BLaER1 treated with 17β-estradiol and CSF1 and Interleukin-3, amounts not matched to agents 10 nM and 100 nM (cell line): ENCODE data around the gene SLC35F3.

Experiments used
- H3K27ac ChIP-seq, 11 experiments: shearing (Covaris generic); formaldehyde crosslinking; 2 replicates each; pipeline ENCODE4 v1.8.1; 2022
- H3K27me3 ChIP-seq, 11 experiments: shearing (Covaris generic); formaldehyde crosslinking; 2 replicates each; pipeline ENCODE4 v1.8.1; 2022
- H3K36me3 ChIP-seq, 11 experiments: shearing (Covaris generic); formaldehyde crosslinking; 2 replicates each; pipeline ENCODE4 v1.8.1; 2022
- H3K4me1 ChIP-seq, 10 experiments: shearing (Covaris generic); formaldehyde crosslinking; 2 replicates each; pipeline ENCODE4 v1.8.1; 2022
- H3K4me2 ChIP-seq, 11 experiments: shearing (Covaris generic); formaldehyde crosslinking; 2 replicates each; pipeline ENCODE4 v1.8.1; 2022
- H3K4me3 ChIP-seq, 10 experiments: shearing (Covaris generic); formaldehyde crosslinking; 2 replicates each; pipeline ENCODE4 v1.8.1; 2022
- H3K9ac ChIP-seq, 11 experiments: shearing (Covaris generic); formaldehyde crosslinking; 2 replicates each; pipeline ENCODE4 v1.8.1; 2022
- H3K9me3 ChIP-seq, 11 experiments: shearing (Covaris generic); formaldehyde crosslinking; replicated peaks in 1 of 11; 2 replicates each; pipeline ENCODE4 v1.8.1; 2022
- H4K20me1 ChIP-seq, 11 experiments: shearing (Covaris generic); formaldehyde crosslinking; 2 replicates each; pipeline ENCODE4 v1.8.1; 2022
- Cebpa-rat ChIP-seq, 11 experiments: shearing (Covaris generic); IDR thresholded peaks; 2 replicates each; pipeline ENCODE4 v1.8.1; 2022

SLC35F3 gene

DNA sequence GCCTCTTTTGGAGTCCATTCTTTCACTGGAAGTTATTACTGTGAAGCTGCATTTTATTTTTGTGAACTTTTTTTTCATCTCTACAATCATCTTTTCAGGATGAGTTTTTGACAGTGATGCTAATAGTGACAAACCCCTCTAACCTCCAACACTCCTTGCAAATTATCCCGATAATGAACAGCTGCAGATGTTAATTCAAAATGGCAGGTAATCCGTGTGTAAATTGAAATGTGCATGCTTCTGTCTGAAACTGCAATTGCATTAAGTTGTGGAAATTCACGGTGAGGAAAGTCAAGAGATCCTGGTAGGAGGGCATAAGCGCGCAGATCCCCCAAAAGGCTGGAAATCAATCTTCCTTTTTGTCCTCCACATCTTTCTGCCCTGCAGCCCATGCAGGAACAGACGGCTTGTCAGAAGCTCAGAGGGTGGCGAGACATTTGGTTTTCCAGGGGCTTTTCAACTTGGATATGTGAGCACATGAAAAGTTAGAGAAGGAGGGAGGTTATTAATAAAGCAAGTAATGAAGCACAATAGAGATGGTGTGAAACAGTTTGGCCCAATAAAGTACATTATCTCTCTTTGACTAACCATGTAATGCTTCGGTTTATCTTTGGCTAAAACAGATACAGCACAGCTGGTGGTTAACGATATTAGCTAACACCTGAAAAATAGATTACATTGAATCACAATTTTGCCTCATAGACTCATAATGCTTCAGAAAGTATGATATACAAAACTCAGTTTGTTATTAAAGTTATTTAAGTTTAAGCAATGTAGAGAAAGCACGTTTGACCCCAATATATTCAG, 325.3 kb downstream of the SLC35F3 start:
- H3K9ac ChIP-seq = peak overlapping the region in 2 of 11 experiments; percentile 29 to 52; a peak in 1 of 22 replicates
- H4K20me1 ChIP-seq = no peaks in the 10 kb centered on the region

DNA sequence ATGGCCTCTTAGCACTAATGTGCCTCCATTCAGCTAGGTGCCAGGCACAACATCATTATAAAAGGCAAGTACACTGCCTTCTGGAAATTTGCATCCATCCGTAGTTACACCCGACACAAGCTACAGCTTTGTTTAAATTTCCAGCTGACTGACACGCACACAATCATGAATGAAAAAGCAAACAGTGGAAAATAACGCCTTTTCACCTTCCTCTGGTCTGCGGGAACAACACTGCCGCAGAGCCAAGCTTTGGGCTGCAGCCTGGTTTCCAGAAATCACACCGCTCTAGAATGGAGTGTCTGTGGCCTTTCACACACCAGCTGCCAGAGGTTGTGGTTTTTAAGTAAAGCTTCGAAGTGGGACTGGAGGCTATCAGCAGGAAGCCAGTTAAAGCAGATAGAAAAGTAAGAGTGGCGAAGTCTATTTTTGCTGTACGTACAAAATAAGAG, 326.0 kb downstream of the SLC35F3 start:
- no peak for TF ChIP-seq Cebpa-rat (IDR thresholded peaks at IDR 0.05)
- Histone ChIP-seq H3K27me3 (no peaks in the 10 kb centered on the region), H3K4me1 (peaks cover 10 to 25% (median 19%) of the 10 kb centered on the region in 10 experiments; a peak in 19 of 20 replicates), H3K4me3 (no peak overlapping the region), H3K27ac (peak overlapping the region in 2 of 11 experiments; percentile 16 to 29; a peak in 2 of 22 replicates), H3K9me3 (peaks cover 0 to 10% (median 0%) of the 10 kb centered on the region in 11 experiments; a peak in 3 of 22 replicates), H4K20me1 (no peaks in the 10 kb centered on the region; a peak in 1 of 22 replicates), H3K9ac (peak overlapping the region in 3 of 11 experiments; percentile 29 to 52 (median 38); a peak in 4 of 22 replicates), H3K4me2 (peak overlapping the region; percentile 31 to 83 (median 62)), H3K36me3 (no peaks in the 10 kb centered on the region)

More for the DNA sequence above, 325.3 kb downstream of the SLC35F3 start:
- Histone ChIP-seq H3K4me1 (peaks cover 10 to 21% (median 19%) of the 10 kb centered on the region in 10 experiments; a peak in 19 of 20 replicates), H3K4me3 (no peak overlapping the region), H3K4me2 (peak overlapping the region; percentile 31 to 83 (median 62); a peak in 20 of 22 replicates), H3K27me3 (no peaks in the 10 kb centered on the region), H3K27ac (no peak overlapping the region), H3K36me3 (no peaks in the 10 kb centered on the region), H3K9me3 (peaks cover 0 to 10% (median 0%) of the 10 kb centered on the region in 11 experiments; a peak in 3 of 22 replicates)
- TF ChIP-seq Cebpa-rat (IDR thresholded peaks at IDR 0.05) = no peak

DNA sequence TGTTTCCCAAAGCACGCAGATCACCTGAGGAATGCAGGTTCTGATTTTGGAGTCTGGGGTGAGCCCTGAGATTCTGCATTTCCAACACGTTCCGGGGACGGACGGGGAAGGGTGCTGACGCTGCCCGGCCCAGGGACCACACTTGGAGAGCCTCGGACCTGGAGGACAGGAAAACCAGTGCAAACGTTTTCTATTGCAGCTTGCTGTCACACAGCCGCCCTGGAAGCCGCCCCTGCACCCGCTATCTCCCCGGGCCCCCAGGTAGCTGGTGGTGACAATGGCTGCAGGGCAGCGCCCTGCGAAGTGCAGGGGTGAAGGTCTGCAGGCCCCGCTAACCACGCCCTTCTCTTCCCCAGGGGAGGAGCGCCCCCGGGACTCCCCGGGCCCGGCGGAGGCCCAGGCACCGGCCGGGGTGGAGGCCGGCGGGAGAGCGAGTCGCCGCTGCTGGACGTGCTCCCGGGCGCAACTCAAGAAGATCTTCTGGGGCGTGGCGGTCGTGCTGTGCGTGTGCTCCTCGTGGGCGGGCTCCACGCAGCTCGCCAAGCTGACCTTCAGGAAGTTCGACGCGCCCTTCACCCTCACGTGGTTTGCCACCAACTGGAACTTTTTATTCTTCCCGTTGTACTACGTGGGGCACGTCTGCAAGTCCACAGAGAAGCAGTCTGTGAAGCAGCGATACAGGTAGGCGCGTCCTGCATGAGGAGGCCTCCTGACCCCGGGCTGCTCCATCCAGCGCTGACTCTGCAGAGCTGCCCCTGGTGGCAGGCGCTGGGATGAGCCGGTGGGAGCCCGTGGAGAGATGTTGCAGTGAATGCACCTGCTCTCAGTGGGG, 326.8 kb downstream of the SLC35F3 start:
- peaks cover 0 to 10% (median 0%) of the 10 kb centered on the region in 11 experiments; a peak in 3 of 22 replicates for H3K9me3 ChIP-seq
- peak overlapping the region in 3 of 11 experiments; percentile 29 to 52 (median 38); a peak in 2 of 22 replicates for H3K9ac ChIP-seq
- TF ChIP-seq Cebpa-rat (IDR thresholded peaks at IDR 0.05) = no peak
- H3K36me3 ChIP-seq = no peaks in the 10 kb centered on the region
- no peak overlapping the region for H3K4me3 ChIP-seq
- H3K27ac ChIP-seq = 0 out of 22 replicates have a peak overlapping the region, but pooled peaks of 2 of the 11 experiments have one; percentile 16 to 29
- H3K27me3 ChIP-seq = no peaks in the 10 kb centered on the region
- H3K4me1 ChIP-seq = peaks cover 10 to 29% (median 19%) of the 10 kb centered on the region in 10 experiments; a peak in 19 of 20 replicates
- no peaks in the 10 kb centered on the region; a peak in 1 of 22 replicates for H4K20me1 ChIP-seq
- peak overlapping the region; percentile 31 to 83 (median 62) for H3K4me2 ChIP-seq

DNA sequence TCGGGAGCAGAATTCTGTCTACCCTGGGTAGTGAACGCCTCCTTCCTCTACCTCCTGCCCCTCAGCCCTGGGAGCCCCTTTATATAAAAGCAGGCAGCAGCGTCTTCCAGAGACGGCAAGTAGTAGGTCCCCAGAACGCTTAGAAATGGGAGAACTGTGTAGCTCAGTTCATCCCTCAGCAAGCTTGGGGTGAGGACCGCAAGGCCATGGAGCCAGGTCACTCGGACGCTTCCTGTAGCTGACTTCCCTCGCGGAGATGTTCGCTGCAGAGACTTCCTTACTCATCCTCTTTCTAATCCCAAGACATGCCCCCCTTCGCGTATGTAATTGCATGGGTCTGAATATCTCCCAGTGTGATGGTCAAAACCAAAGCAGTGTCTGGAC, 327.4 kb downstream of the SLC35F3 start:
- Histone ChIP-seq H3K9ac (no peak overlapping the region), H3K36me3 (no peaks in the 10 kb centered on the region), H4K20me1 (no peaks in the 10 kb centered on the region; a peak in 1 of 22 replicates), H3K27ac (no peak overlapping the region), H3K27me3 (no peaks in the 10 kb centered on the region), H3K4me3 (no peak overlapping the region), H3K4me2 (0 out of 22 replicates have a peak overlapping the region, but pooled peaks of 1 of the 11 experiments have one; percentile 75), H3K9me3 (peaks cover 0 to 10% (median 0%) of the 10 kb centered on the region in 11 experiments; a peak in 3 of 22 replicates), H3K4me1 (peaks cover 10 to 29% (median 19%) of the 10 kb centered on the region in 10 experiments; a peak in 19 of 20 replicates)
- TF ChIP-seq Cebpa-rat (IDR thresholded peaks at IDR 0.05) = no peak

DNA sequence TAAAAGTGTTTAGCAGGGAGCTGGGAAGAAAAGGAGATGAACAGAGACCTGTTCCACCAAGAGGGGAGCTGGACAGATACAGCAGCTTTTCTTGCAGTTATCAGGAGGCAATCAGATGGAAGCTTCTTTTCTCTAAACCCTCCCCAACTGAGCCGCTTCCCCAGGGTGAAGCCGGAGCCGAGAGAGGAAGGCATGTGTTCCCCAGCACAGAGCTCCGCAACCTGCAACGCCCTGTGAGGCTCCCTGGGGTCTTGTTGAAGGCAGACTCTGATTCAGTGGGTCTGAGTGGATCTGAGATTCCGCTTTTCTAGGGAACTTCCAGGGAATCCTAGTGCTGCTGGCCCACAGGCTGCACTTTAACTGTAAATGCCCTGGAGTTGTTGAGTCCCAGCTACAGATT, 329.7 kb downstream of the SLC35F3 start:
- TF ChIP-seq Cebpa-rat (IDR thresholded peaks at IDR 0.05) = no peak
- no peaks in the 10 kb centered on the region for H3K27me3 ChIP-seq
- no peaks in the 10 kb centered on the region for H3K36me3 ChIP-seq
- H3K4me2 ChIP-seq = no peak overlapping the region
- no peak overlapping the region for H3K9ac ChIP-seq
- no peak overlapping the region for H3K4me3 ChIP-seq
- H3K4me1 ChIP-seq = peaks cover 10 to 29% (median 19%) of the 10 kb centered on the region in 10 experiments; a peak in 19 of 20 replicates
- no peaks in the 10 kb centered on the region; a peak in 1 of 22 replicates for H4K20me1 ChIP-seq
- peaks cover 0 to 10% (median 0%) of the 10 kb centered on the region in 11 experiments; a peak in 3 of 22 replicates for H3K9me3 ChIP-seq
- H3K27ac ChIP-seq = no peak overlapping the region

DNA sequence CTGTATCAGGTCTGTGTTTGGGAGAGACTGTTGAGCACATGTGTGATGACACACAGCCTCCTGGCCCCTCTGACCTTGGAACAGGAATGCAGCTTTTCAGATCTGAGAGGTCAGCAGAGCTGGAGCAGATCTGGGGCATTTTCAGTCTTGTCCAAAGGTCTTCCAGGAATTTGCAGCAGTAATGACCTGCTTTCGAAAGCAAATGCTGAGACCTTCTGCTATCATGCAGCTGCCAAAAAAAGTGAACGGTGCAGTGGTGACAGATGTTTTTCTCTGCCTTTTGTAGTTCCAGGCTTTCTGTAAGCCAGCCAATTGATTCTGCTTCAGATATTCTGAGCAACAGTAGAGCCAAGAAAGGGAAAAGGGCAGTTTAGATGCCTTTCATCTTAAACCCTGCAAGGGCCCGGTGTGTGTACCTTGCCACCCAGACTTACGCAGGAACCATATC, 331.0 kb downstream of the SLC35F3 start:
- no peak overlapping the region for H3K27ac ChIP-seq
- no peak for TF ChIP-seq Cebpa-rat (IDR thresholded peaks at IDR 0.05)
- peaks cover 0 to 10% (median 0%) of the 10 kb centered on the region in 11 experiments; a peak in 3 of 22 replicates for H3K9me3 ChIP-seq
- H3K4me2 ChIP-seq = no peak overlapping the region
- H4K20me1 ChIP-seq = no peaks in the 10 kb centered on the region; a peak in 1 of 22 replicates
- H3K27me3 ChIP-seq = no peaks in the 10 kb centered on the region
- no peaks in the 10 kb centered on the region for H3K36me3 ChIP-seq
- peaks cover 7 to 20% (median 10%) of the 10 kb centered on the region in 10 experiments; a peak in 19 of 20 replicates for H3K4me1 ChIP-seq
- H3K4me3 ChIP-seq = no peak overlapping the region
- H3K9ac ChIP-seq = no peak overlapping the region

DNA sequence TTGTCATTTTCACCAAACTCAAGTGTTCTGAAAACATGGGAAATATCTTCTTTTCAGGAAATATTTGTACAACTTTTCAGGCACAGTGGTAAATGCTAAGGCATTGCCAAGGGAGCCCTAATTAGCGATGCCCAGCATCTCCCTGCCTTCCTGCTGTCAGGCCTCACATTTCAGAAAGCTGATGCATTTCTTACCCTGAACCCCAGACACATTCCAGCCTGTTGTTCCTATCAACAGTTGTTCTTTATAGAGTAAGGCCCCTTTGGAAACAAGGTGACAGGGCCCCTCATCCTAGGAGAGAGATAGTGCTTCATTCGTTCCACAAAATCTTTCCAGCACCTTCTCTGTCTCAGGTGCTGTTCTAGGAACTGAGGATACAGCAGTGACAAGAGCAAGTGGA, 332.9 kb downstream of the SLC35F3 start:
- Histone ChIP-seq H3K36me3 (no peaks in the 10 kb centered on the region), H3K27ac (no peak overlapping the region), H3K4me1 (peaks cover 0 to 9% (median 0%) of the 10 kb centered on the region in 10 experiments; a peak in 3 of 20 replicates), H3K4me2 (no peak overlapping the region), H4K20me1 (no peaks in the 10 kb centered on the region; a peak in 1 of 22 replicates), H3K4me3 (no peak overlapping the region), H3K9me3 (no peaks in the 10 kb centered on the region), H3K27me3 (no peaks in the 10 kb centered on the region), H3K9ac (no peak overlapping the region)
- no peak for TF ChIP-seq Cebpa-rat (IDR thresholded peaks at IDR 0.05)

DNA sequence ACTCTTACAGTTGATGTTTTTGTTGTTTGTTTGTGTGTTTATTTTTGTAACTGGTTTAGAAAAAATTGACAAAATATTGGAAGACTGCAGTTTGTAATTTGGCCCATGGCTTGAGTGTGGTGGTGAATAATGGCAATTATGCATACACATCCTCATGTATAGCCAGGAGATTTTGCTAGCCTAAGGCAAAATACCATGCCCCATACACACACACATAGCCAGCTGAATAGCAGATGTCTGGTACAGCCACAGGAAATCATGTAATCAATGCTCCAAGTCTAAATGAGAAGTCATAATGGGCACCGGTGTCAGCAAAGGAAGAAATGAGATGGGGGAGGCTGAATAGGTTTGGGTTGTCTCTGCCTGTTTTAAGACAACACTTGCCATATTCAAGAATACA, 333.6 kb downstream of the SLC35F3 start:
- Histone ChIP-seq H4K20me1 (no peaks in the 10 kb centered on the region; a peak in 1 of 22 replicates), H3K4me3 (no peak overlapping the region), H3K27me3 (no peaks in the 10 kb centered on the region), H3K4me1 (peaks cover 0 to 9% (median under 1%) of the 10 kb centered on the region in 10 experiments; a peak in 9 of 20 replicates), H3K4me2 (no peak overlapping the region), H3K36me3 (no peaks in the 10 kb centered on the region), H3K27ac (no peak overlapping the region), H3K9ac (no peak overlapping the region), H3K9me3 (no peaks in the 10 kb centered on the region)
- TF ChIP-seq Cebpa-rat (IDR thresholded peaks at IDR 0.05) = no peak
